WTC11 (cell line): ENCODE data around the gene CD79A. TPM values are rescaled to one million over a fixed set of nuclear protein-coding genes. Genes with fewer than 3 reads are reported as not detected.
A peak's percentile ranks its signal among the peaks of the same experiment; 100 is the strongest.

Source experiments
- ATAC-seq: fragments of 200-7000 bp; cut with Tn5 transposase; 2 replicates; pipeline ENCODE4 v1.10.0; 2021; ENCODE audit warnings: mild to moderate bottlenecking, moderate library complexity
- CTCF ChIA-PET: fragments of 300-600 bp; sonication (Branson Sonifier 250); formaldehyde crosslinking; loops from one replicate; lab custom pipeline; 2021; ENCODE audit warnings: antibody characterized with exemption; lab: Charles Lee
- POLR2A ChIA-PET: fragments of 350-600 bp; sonication (Branson Sonifier 250); formaldehyde crosslinking; loops from one replicate; lab custom pipeline; 2021; ENCODE audit warnings: antibody characterized with exemption; lab: Charles Lee
- DNase-seq: peaks from one replicate; pipeline ENCODE4 v3.0.0; 2021; ENCODE audit warnings: low spot score
- H3K27ac Mint-ChIP-seq: 2 replicates; pipeline ENCODE4 v1.8.0; 2021; ENCODE audit warnings: mixed read lengths
- H3K27me3 Mint-ChIP-seq: 2 replicates; pipeline ENCODE4 v1.8.0; 2021; ENCODE audit warnings: low read depth, mild to moderate bottlenecking, moderate library complexity, mixed read lengths
- H3K36me3 Mint-ChIP-seq: 2 replicates; pipeline ENCODE4 v1.8.0; 2021; ENCODE audit warnings: mixed read lengths
- H3K4me1 Mint-ChIP-seq: 2 replicates; pipeline ENCODE4 v1.8.0; 2022; ENCODE audit warnings: mixed read lengths
- H3K4me3 Mint-ChIP-seq: 2 replicates; pipeline ENCODE4 v1.8.0; 2021; ENCODE audit warnings: mild to moderate bottlenecking, moderate library complexity, mixed read lengths
- H3K9me3 Mint-ChIP-seq: 2 replicates; pipeline ENCODE4 v1.8.0; 2021; ENCODE audit warnings: mixed read lengths
- ATF2 ChIP-seq: sonication (generic); formaldehyde crosslinking; IDR thresholded peaks from 2 replicates; pipeline ENCODE4 v1.8.1; 2022; ENCODE audit warnings: low read depth, missing genetic modification reagents, borderline replicate concordance
- ATF6 ChIP-seq: sonication (generic); formaldehyde crosslinking; IDR thresholded peaks from 2 replicates; pipeline ENCODE4 v1.8.1; 2023; ENCODE audit warnings: mild to moderate bottlenecking, missing genetic modification reagents
- CTCF ChIP-seq: fragments of 200-600 bp; IDR thresholded peaks from 2 replicates; pipeline ENCODE4 v1.8.0; 2022; ENCODE audit warnings: antibody characterized with exemption
- FOXK1 ChIP-seq: sonication (generic); formaldehyde crosslinking; IDR thresholded peaks from 2 replicates; pipeline ENCODE4 v1.8.0; 2022; ENCODE audit warnings: mild to moderate bottlenecking, moderate library complexity, missing genetic modification reagents
- GABPB1 ChIP-seq: sonication (generic); formaldehyde crosslinking; IDR thresholded peaks from 2 replicates; pipeline ENCODE4 v1.8.1; 2023; ENCODE audit warnings: mild to moderate bottlenecking, missing genetic modification reagents
- GRHL2 ChIP-seq: fragments of 250-450 bp; sonication (Bioruptor Pico); IDR thresholded peaks from 2 replicates; pipeline ENCODE4 v1.8.0; 2022; ENCODE audit warnings: mild to moderate bottlenecking, moderate library complexity; ENCODE audit not compliant: insufficient replicate concordance, severe bottlenecking
- HMGA2 ChIP-seq: fragments of 250-450 bp; sonication (Bioruptor Pico); IDR thresholded peaks from 2 replicates; pipeline ENCODE4 v1.4.0; 2021; ENCODE audit warnings: mild to moderate bottlenecking, moderate library complexity
- KAT7 ChIP-seq: sonication (generic); formaldehyde crosslinking; IDR thresholded peaks from 2 replicates; pipeline ENCODE4 v1.8.1; 2023; ENCODE audit warnings: missing genetic modification reagents, mild to moderate bottlenecking, borderline replicate concordance
- TP53 ChIP-seq: sonication (generic); formaldehyde crosslinking; IDR thresholded peaks from 2 replicates; pipeline ENCODE4 v1.8.1; 2023; ENCODE audit warnings: mild to moderate bottlenecking, missing genetic modification reagents
- ZNF121 ChIP-seq: sonication (generic); formaldehyde crosslinking; IDR thresholded peaks from 2 replicates; pipeline ENCODE4 v1.8.0; 2023; ENCODE audit warnings: missing genetic modification reagents
- ZNF219 ChIP-seq: sonication (generic); formaldehyde crosslinking; IDR thresholded peaks from 2 replicates; pipeline ENCODE4 v1.8.0; 2023; ENCODE audit warnings: missing genetic modification reagents, mild to moderate bottlenecking, borderline replicate concordance
- ZSCAN18 ChIP-seq: fragments of 250-450 bp; sonication (Bioruptor Pico); IDR thresholded peaks from 2 replicates; pipeline ENCODE4 v2.1.2; 2022; ENCODE audit warnings: mild to moderate bottlenecking, moderate library complexity
- total RNA-seq: library from RNA; stranded (reverse); gene quantifications from 3 replicates; pipeline ENCODE4 v1.2.3, GENCODE V29; 2021
- TF ChIP-seq, protein P1 (sequence below): sonication (generic); formaldehyde crosslinking; IDR thresholded peaks from 2 replicates; pipeline ENCODE4 v1.8.1; 2022; ENCODE audit warnings: mild to moderate bottlenecking, missing genetic modification reagents, moderate library complexity, borderline replicate concordance

The CD79A gene
- total RNA-seq, 1 experiment from 2014 or later: 0.42 TPM

DNA sequence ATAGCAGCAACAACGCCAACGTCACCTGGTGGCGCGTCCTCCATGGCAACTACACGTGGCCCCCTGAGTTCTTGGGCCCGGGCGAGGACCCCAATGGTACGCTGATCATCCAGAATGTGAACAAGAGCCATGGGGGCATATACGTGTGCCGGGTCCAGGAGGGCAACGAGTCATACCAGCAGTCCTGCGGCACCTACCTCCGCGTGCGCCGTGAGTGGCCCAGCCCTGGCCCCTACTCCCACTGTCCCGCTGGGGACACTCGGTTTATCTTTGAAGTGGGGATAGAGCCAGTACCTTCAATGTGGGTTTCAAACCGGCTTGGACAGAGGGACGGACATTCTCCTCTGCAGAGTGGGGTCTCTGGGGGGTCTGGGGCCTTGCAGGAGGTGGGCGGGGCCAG, 2.0 kb downstream of the CD79A start:
- Mint-ChIP-seq H3K4me1 (peaks cover 13% of the 10 kb centered on the region), H3K36me3 (no peaks in the 10 kb centered on the region), H3K9me3 (no peaks in the 10 kb centered on the region), H3K27me3 (peaks cover 42% of the 10 kb centered on the region), H3K27ac (no peak overlapping the region)
- ChIA-PET POLR2A (no interaction called here), CTCF (interaction anchor here (1.4 kb wide), 1 partner anchor 9 kb away, joined by 3 read pairs; no protein-coding TSS in a partner anchor)
- ATAC-seq (no peak), DNase-seq (no peak)
- TF ChIP-seq GABPB1 (CRISPR knock-in tag): no peak
- TF ChIP-seq, protein P1, sequence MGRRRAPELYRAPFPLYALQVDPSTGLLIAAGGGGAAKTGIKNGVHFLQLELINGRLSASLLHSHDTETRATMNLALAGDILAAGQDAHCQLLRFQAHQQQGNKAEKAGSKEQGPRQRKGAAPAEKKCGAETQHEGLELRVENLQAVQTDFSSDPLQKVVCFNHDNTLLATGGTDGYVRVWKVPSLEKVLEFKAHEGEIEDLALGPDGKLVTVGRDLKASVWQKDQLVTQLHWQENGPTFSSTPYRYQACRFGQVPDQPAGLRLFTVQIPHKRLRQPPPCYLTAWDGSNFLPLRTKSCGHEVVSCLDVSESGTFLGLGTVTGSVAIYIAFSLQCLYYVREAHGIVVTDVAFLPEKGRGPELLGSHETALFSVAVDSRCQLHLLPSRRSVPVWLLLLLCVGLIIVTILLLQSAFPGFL (CRISPR knock-in tag): no peak
- TF ChIP-seq GRHL2 (CRISPR knock-in tag): no peak
- no peak for TF ChIP-seq ZNF219
- no peak for TF ChIP-seq HMGA2 (CRISPR knock-in tag)
- no peak for TF ChIP-seq ATF2 (CRISPR knock-in tag)
- TF ChIP-seq, all 79 proteins: peak for 0
- H3K4me3 Mint-ChIP-seq: no peak overlapping the region

- H3K9me3 Mint-ChIP-seq: no peaks in the 10 kb centered on the region
- POLR2A ChIA-PET: no interaction called here
- peaks cover 42% of the 10 kb centered on the region for H3K27me3 Mint-ChIP-seq
- H3K4me3 Mint-ChIP-seq: no peak overlapping the region
- no peak overlapping the region for H3K27ac Mint-ChIP-seq
- peaks cover 15% of the 10 kb centered on the region for H3K4me1 Mint-ChIP-seq
- TF ChIP-seq ZSCAN18 (CRISPR knock-in tag) (no peak), ZNF121 (CRISPR knock-in tag) (peak; percentile 63; the same call in 1 of the 2 replicates), TP53 (CRISPR knock-in tag) (no peak)
- no peak for DNase-seq
- H3K36me3 Mint-ChIP-seq: no peaks in the 10 kb centered on the region
- ATAC-seq: no peak
- CTCF ChIA-PET: no interaction called here
These were observed 2.7 kb downstream of the CD79A start for GRCh38 chr19:41879670-41880328.

DNA sequence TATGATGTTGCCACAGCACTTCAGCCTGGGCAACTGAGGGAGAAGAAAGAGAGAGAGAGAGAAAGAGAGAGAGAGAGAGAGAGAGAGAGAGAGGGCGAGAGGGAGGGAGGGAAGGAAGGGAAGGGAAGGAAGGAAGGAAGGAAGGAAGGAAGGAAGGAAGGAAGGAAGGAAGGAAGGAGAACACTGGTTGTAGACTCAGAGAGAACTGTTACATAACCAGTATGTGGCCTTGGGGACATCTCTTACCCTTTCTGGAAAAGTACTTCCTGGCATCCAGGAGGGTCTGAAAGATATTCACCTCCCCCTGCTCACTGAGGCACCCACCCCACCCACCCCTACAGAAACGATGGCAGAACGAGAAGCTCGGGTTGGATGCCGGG, 3.2 kb downstream of the CD79A start:
- Mint-ChIP-seq H3K4me3 (no peak overlapping the region), H3K36me3 (no peaks in the 10 kb centered on the region), H3K9me3 (no peaks in the 10 kb centered on the region), H3K27me3 (peaks cover 42% of the 10 kb centered on the region), H3K27ac (no peak overlapping the region), H3K4me1 (peaks cover 19% of the 10 kb centered on the region)
- DNase-seq (no peak), ATAC-seq (no peak)
- no peak for TF ChIP-seq KAT7 (CRISPR knock-in tag)
- no peak for TF ChIP-seq ATF6 (CRISPR knock-in tag)
- TF ChIP-seq CTCF: no peak
- no peak for TF ChIP-seq FOXK1 (CRISPR knock-in tag)
- POLR2A ChIA-PET: no interaction called here
- CTCF ChIA-PET: interaction anchor here (0.7 to 4.7 kb wide), 4 partner anchors 8 to 78 kb away, joined by 3 to 46 read pairs (median 4); no protein-coding TSS in a partner anchor
